Upper lobe of right lung (tissue), 1 donor: ENCODE results near the gene NPC1L1. TPM values are rescaled to one million over a fixed set of nuclear protein-coding genes. Genes with fewer than 3 reads are reported as not detected.

Experiments used
- ATAC-seq: fragments of 200-7000 bp; cut with Tn5 transposase; one replicate; pipeline ENCODE4 v1.9.1; 2020; ENCODE audit warnings: mild to moderate bottlenecking, moderate library complexity
- DNase-seq: peaks from one replicate; pipeline ENCODE4 v3.0.0-alpha.2; 2020
- H3K27ac ChIP-seq: fragments of 200-600 bp; one replicate; pipeline ENCODE4 v1.8.0; 2022
- H3K27me3 ChIP-seq: fragments of 200-600 bp; one replicate; pipeline ENCODE4 v1.8.0; 2022; ENCODE audit warnings: mild to moderate bottlenecking
- H3K36me3 ChIP-seq: fragments of 200-600 bp; one replicate; pipeline ENCODE4 v1.8.0; 2022
- H3K4me1 ChIP-seq: fragments of 200-600 bp; one replicate; pipeline ENCODE4 v1.8.0; 2022
- H3K4me3 ChIP-seq: fragments of 200-600 bp; one replicate; pipeline ENCODE4 v1.8.0; 2022; ENCODE audit warnings: mild to moderate bottlenecking
- H3K9me3 ChIP-seq: fragments of 200-600 bp; one replicate; pipeline ENCODE4 v1.8.0; 2022
- CTCF ChIP-seq: fragments of 200-600 bp; IDR thresholded peaks from one replicate; pipeline ENCODE4 v1.8.0; 2022; ENCODE audit warnings: antibody characterized with exemption
- intact Hi-C: fragments of 100-400 bp; cut with DNase I; formaldehyde crosslinking; loops from one replicate; pipeline ENCODE4 v1.11.0; 2022
- total RNA-seq: library from RNA; stranded (reverse); fragmentation: NEBNext Ultra II Directional; extraction: Animal tissue kit (Norgen Biotek cat#: 25700); gene quantifications from one replicate; pipeline ENCODE4 v1.2.1, GENCODE V29; 2021
- donor health status: DM: no; HTN: yes; CAD: no; lungs with severe emphysema.

Gene NPC1L1
- total RNA-seq, 1 donor from 2014 or later: 0.17 TPM

GRCh38 chr7:44573464-44574286 is 32.5 kb upstream of the NPC1L1 start, which contains the start of gene DDX56:
Gene DDX56, minus strand, starts transcription at chr7:44573908. Its CDS starts 13 bp downstream, at chr7:44573895.
- peak; percentile 98 for ATAC-seq
- intact Hi-C loops: no loop called here
- no peak for TF ChIP-seq CTCF
- Histone ChIP-seq H3K4me3 (peak within 1 kb of the TSS; percentile 86), H3K36me3 (peaks cover 64% of the 10 kb centered on the region), H3K27me3 (no peaks in the 10 kb centered on the region), H3K9me3 (no peaks in the 10 kb centered on the region), H3K4me1 (peaks cover 19% of the 10 kb centered on the region), H3K27ac (peak within 1 kb of the TSS; percentile 95)
- DNase-seq: peak; percentile 98

GRCh38 chr7:44572771-44573170 is 31.6 kb upstream of the NPC1L1 start:
- no peak for ATAC-seq
- peaks cover 19% of the 10 kb centered on the region for H3K4me1 ChIP-seq
- DNase-seq: no peak
- H3K9me3 ChIP-seq: no peaks in the 10 kb centered on the region
- no peaks in the 10 kb centered on the region for H3K27me3 ChIP-seq
- intact Hi-C loops: no loop called here
- H3K27ac ChIP-seq: no peak overlapping the region
- TF ChIP-seq CTCF: no peak
- peaks cover 64% of the 10 kb centered on the region for H3K36me3 ChIP-seq
- H3K4me3 ChIP-seq: peak overlapping the region; percentile 86

- H3K36me3 ChIP-seq: peaks cover 77% of the 10 kb centered on the region
- ATAC-seq: no peak
- intact Hi-C loops: no loop called here
- no peak overlapping the region for H3K4me3 ChIP-seq
- no peak for DNase-seq
- no peaks in the 10 kb centered on the region for H3K9me3 ChIP-seq
- H3K27me3 ChIP-seq: no peaks in the 10 kb centered on the region
- H3K4me1 ChIP-seq: peaks cover 15% of the 10 kb centered on the region
- TF ChIP-seq CTCF: no peak
- no peak overlapping the region for H3K27ac ChIP-seq
Observed at GRCh38 chr7:44569959-44570358, 28.8 kb upstream of the NPC1L1 start.

GRCh38 chr7:44568771-44569560 is 27.8 kb upstream of the NPC1L1 start:
- no peak overlapping the region for H3K27ac ChIP-seq
- ATAC-seq: no peak
- H3K4me3 ChIP-seq: no peak overlapping the region
- peaks cover 85% of the 10 kb centered on the region for H3K36me3 ChIP-seq
- no peak for TF ChIP-seq CTCF
- H3K27me3 ChIP-seq: no peaks in the 10 kb centered on the region
- no peak for DNase-seq
- intact Hi-C loops: no loop called here
- no peaks in the 10 kb centered on the region for H3K9me3 ChIP-seq
- H3K4me1 ChIP-seq: peaks cover 12% of the 10 kb centered on the region

GRCh38 chr7:44567884-44568283 is 26.8 kb upstream of the NPC1L1 start:
- Histone ChIP-seq H3K27ac (no peak overlapping the region), H3K36me3 (peaks cover 87% of the 10 kb centered on the region), H3K27me3 (no peaks in the 10 kb centered on the region), H3K9me3 (no peaks in the 10 kb centered on the region), H3K4me1 (peaks cover 10% of the 10 kb centered on the region), H3K4me3 (no peak overlapping the region)
- DNase-seq (no peak), ATAC-seq (no peak)
- TF ChIP-seq CTCF: no peak
- intact Hi-C loops: no loop called here
